ENCODE results near the gene QSOX2.
"Not testable (repeated sequence)": the region's sequence is repeated elsewhere in the genome, so short reads cannot be mapped to it uniquely, and the experiment has no call there.

The QSOX2 gene

DNA sequence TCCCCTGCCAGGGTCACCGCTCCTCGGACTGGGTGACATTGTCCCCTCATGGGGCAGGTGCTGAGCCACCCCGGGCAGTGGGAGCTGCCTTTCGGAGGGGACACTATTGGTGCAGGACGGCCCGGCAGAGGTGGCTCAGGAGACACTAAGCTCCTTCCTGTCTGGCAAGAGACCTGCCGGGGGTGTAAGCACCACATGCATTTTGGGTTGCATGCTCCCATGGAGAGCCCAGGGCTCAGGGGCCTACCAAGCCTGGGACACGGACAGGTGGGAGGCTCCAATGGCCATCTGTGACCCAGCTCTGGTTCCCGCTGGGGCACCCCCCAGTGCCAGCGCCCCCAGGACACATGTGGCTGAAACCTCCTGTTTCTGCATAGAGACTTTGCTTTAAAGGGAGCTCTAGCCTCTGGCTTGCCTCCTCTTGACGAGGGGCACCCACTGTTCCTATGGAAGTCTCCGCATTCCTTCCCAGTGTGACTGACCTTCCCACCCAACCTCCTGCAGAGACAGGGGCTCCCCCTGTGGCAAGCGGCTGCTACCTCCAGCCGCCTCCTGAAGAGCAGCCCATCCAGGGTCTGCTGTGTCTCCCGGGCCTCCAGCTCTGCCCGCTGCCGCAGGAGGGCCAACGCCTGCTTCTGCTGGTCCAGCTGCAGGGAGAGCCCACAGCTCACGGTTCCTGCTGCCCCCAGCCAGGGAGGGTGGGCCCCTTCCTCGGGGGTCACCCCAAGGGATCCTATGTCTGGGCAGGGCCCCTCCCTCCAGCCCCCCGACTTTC lies 30.2 kb upstream of the QSOX2 start:
- DNase-seq: no peak
- H3K4me3 Mint-ChIP-seq: no peak overlapping the region
- peaks cover 4% of the 10 kb centered on the region for H3K27me3 Mint-ChIP-seq

DNA sequence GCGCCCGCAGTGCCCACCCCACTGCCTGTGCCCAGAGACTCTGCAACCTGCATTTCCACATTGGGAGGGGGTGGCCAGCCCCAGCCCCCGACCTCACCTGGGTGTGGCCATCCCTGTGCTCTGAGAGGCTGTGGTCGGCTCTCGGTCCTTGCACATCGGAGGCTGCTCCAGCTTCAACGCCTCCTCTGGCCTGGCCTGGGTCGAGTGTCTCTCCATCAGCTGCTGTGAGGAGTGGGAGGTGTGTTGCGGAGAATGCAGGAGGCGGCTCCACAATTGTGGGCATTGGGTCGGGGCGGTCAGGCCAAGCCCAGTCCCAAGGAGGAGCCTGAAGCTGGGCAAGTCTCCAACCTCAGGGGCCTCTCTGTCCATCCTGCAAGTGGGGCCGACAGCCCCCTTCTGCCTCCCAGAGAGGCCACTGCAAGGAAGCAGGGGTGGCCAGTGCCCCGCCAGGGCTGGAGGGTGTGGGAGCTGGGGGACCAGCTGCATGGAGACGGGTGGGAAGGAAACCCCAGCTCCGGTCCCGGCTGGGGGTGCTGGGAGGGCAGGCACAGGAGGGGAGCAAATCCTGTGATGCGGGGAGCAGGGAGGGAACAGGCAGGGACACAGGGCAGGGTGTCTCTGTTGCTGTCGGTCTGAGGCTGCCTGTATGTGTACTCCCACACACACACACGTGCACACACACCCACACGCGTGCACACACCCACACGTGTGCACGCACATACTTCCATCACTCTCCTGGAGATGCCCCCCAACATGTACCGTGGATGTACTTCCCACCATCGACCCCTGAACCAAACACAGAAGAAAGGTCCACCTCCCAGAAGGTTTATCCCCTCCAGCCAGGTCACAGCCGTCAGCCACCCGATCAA lies 29.4 kb upstream of the QSOX2 start:
- peaks cover 4% of the 10 kb centered on the region for H3K27me3 Mint-ChIP-seq
- no peak overlapping the region for H3K4me3 Mint-ChIP-seq
- H3K36me3 Mint-ChIP-seq (ENCODE audit: low read depth): no peaks in the 10 kb centered on the region
- no peaks in the 10 kb centered on the region for H3K4me1 Mint-ChIP-seq (ENCODE audit: low read depth)
- no peaks in the 10 kb centered on the region for H3K9me3 Mint-ChIP-seq
- no peak overlapping the region for H3K27ac Mint-ChIP-seq
- DNase-seq: no peak

More for the DNA sequence above, 30.2 kb upstream of the QSOX2 start:
- Mint-ChIP-seq H3K36me3 (ENCODE audit: low read depth) (no peaks in the 10 kb centered on the region), H3K27ac (no peak overlapping the region), H3K4me1 (ENCODE audit: low read depth) (no peaks in the 10 kb centered on the region), H3K9me3 (no peaks in the 10 kb centered on the region)

- Mint-ChIP-seq H3K4me3 (no peak overlapping the region), H3K4me1 (ENCODE audit: low read depth) (no peaks in the 10 kb centered on the region), H3K36me3 (ENCODE audit: low read depth) (no peaks in the 10 kb centered on the region), H3K9me3 (no peaks in the 10 kb centered on the region), H3K27ac (no peak overlapping the region), H3K27me3 (peaks cover 4% of the 10 kb centered on the region)
- DNase-seq: no peak
Observed at GRCh38 chr9:136273921-136274785, 28.5 kb upstream of the QSOX2 start.

DNA sequence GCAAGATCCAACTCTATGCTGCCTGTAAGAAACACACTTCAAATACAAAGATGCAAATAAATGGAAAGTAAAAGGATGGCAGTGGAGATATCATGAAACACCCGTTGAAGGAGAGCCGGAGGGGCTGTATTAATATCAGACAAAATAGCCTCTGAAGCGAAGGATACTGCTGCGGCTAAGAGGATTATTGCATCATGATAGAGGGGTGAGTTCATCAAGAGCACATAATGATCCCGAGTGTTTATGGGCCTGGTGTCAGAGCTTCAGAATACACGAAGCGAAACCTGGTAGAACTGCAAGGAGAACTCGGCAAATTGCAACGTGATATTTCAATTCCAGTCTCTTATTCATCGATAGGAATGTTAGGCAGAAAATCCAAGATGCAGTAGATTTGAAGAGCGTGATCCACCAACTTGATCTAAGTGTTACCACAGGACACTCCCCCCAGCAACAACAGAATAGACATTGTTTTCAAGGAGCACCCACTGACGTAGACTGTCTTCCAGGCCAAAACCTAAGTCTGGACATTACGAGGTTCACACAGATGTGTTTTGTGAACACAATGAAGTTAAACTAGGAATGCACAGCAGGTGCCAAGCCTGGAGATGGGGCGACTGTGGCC lies 27.7 kb upstream of the QSOX2 start:
- no peaks in the 10 kb centered on the region for H3K4me1 Mint-ChIP-seq (ENCODE audit: low read depth)
- H3K9me3 Mint-ChIP-seq: no peaks in the 10 kb centered on the region
- H3K27ac Mint-ChIP-seq: no peak overlapping the region
- no peak for DNase-seq
- H3K36me3 Mint-ChIP-seq (ENCODE audit: low read depth): no peaks in the 10 kb centered on the region
- H3K4me3 Mint-ChIP-seq: no peak overlapping the region
- H3K27me3 Mint-ChIP-seq: peaks cover 4% of the 10 kb centered on the region

- Mint-ChIP-seq H3K36me3 (ENCODE audit: low read depth) (no peaks in the 10 kb centered on the region), H3K4me1 (ENCODE audit: low read depth) (peaks cover 12% of the 10 kb centered on the region), H3K4me3 (no peak overlapping the region), H3K9me3 (no peaks in the 10 kb centered on the region), H3K27me3 (peaks cover under 1% of the 10 kb centered on the region), H3K27ac (no peak overlapping the region)
- DNase-seq: no peak
Observed at GRCh38 chr9:136270173-136270705, 24.6 kb upstream of the QSOX2 start.

- Mint-ChIP-seq H3K36me3 (ENCODE audit: low read depth) (no peaks in the 10 kb centered on the region), H3K4me3 (no peak overlapping the region), H3K4me1 (ENCODE audit: low read depth) (peaks cover 12% of the 10 kb centered on the region), H3K9me3 (no peaks in the 10 kb centered on the region), H3K27me3 (no peaks in the 10 kb centered on the region), H3K27ac (no peak overlapping the region)
- no peak for DNase-seq
Observed at GRCh38 chr9:136268735-136269134, 23.1 kb upstream of the QSOX2 start.

- no peak for DNase-seq
- peak overlapping the region; percentile 72 for H3K27ac Mint-ChIP-seq
- H3K4me3 Mint-ChIP-seq: peak overlapping the region; percentile 75
- H3K4me1 Mint-ChIP-seq (ENCODE audit: low read depth): peaks cover 12% of the 10 kb centered on the region
- H3K36me3 Mint-ChIP-seq (ENCODE audit: low read depth): no peaks in the 10 kb centered on the region
- no peaks in the 10 kb centered on the region for H3K27me3 Mint-ChIP-seq
- no peaks in the 10 kb centered on the region for H3K9me3 Mint-ChIP-seq
Observed at GRCh38 chr9:136268318-136268717, 22.7 kb upstream of the QSOX2 start.

DNA sequence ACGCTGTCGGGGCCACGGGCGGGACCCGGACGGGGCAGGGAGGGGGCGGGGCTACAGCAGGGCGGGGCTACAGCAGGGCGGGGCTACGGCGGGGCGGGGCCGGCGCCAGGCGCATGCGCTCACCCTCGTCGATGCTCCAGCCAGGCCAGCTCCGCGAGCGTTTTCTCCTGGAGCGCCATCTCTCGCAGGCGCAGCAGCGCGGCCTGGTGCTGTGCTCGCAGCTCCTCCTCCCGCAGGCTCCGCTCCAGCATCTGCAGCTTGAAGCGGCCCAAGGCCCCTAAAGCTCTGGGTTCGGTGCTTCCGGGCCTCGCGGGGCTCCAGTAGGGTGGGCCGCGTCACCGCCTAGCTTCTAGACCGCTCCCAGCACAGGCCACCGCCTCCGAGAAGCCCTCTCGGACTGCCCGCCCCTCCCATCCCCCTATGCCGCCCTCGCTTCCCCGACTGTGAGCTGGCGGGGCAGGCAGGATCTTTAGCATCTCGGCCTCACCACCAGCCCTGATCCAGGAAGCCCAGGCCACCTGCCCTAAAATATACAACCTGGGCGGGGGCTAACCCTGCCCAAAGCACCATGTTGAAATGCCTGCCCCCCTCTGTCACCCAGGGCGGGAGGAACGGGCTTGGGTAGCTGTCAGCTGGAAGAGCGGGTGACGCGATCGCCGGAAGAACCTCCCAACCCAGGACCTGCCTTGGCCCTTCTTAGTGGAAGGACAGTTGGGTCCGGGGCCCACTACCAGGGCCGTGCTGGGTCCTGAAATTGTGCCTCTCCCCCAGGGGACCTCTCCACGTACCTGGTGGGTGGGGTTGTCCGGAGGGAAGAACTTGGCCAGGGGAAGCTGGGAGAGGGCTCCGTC lies 21.9 kb upstream of the QSOX2 start:
- Mint-ChIP-seq H3K9me3 (no peaks in the 10 kb centered on the region), H3K27me3 (no peaks in the 10 kb centered on the region), H3K36me3 (ENCODE audit: low read depth) (no peaks in the 10 kb centered on the region), H3K4me3 (peak overlapping the region; percentile 75), H3K4me1 (ENCODE audit: low read depth) (peaks cover 12% of the 10 kb centered on the region), H3K27ac (peak overlapping the region; percentile 82)
- peak; percentile 95 for DNase-seq

DNA sequence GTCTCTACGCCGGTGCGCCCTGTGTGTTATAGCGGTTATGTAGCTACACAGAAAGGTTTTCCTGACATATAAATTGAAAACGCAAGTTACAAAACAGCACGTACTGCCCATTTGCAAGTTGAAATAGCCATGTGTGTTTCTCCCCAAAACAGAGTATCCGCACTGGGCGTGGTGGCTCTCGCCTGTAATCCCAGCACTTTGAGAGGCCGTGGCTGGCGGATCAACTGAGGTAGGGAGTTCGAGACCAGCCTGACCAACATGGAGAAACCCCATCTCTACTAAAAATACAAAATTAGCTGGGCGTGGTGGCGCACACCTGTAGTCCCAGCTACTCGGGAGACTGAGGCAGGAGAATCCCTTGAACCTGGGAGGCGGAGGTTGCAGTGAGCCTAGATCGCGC lies 21.0 kb upstream of the QSOX2 start:
- not testable (repeated sequence) for H3K27me3 Mint-ChIP-seq; H3K36me3 Mint-ChIP-seq (ENCODE audit: low read depth); DNase-seq; H3K9me3 Mint-ChIP-seq
- peak overlapping the region; percentile 82 for H3K27ac Mint-ChIP-seq
- H3K4me3 Mint-ChIP-seq: peak overlapping the region; percentile 75
- peaks cover 12% of the 10 kb centered on the region for H3K4me1 Mint-ChIP-seq (ENCODE audit: low read depth)

DNA sequence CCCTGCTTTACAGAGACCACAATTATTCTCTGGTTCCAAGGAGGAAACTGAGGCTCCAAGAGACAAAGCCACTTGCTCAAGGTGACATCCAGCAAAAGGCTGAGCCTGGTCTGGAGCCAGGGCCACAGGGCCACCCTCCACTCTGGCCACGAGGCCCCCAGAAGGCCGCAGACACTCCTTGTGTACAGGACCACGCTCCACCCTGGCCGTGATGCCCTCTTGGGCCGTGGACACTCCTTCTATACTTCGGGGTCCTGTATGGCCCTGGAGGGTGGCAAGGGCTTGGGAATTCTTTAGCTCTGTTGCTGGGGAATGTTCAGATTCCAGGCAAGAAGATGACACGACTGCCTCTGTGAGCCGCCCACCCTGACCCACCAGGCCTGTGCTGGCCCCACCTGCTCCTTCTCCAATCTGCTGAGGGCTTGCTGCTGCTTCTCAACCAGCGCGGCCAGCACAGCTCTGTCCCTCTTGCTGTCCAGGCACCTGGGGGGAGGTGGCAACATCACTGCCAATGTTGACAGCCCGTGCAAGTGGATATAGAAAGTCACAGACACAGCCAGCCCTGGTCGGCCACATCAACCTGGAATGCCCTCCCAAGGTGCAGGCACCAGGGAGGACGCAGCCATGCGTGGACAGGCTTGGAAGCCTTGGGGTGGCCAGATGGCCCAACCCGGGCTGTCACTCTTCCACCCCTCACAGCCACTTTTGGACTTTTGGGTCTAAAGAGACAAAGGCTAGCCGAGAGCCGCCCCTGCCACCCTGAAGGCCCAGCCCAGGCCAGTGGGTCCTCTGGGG lies 20.1 kb upstream of the QSOX2 start:
- H3K4me1 Mint-ChIP-seq (ENCODE audit: low read depth): peaks cover 12% of the 10 kb centered on the region
- DNase-seq: no peak
- no peak overlapping the region for H3K4me3 Mint-ChIP-seq
- H3K27me3 Mint-ChIP-seq: no peaks in the 10 kb centered on the region
- no peaks in the 10 kb centered on the region for H3K9me3 Mint-ChIP-seq
- H3K27ac Mint-ChIP-seq: no peak overlapping the region
- no peaks in the 10 kb centered on the region for H3K36me3 Mint-ChIP-seq (ENCODE audit: low read depth)

DNA sequence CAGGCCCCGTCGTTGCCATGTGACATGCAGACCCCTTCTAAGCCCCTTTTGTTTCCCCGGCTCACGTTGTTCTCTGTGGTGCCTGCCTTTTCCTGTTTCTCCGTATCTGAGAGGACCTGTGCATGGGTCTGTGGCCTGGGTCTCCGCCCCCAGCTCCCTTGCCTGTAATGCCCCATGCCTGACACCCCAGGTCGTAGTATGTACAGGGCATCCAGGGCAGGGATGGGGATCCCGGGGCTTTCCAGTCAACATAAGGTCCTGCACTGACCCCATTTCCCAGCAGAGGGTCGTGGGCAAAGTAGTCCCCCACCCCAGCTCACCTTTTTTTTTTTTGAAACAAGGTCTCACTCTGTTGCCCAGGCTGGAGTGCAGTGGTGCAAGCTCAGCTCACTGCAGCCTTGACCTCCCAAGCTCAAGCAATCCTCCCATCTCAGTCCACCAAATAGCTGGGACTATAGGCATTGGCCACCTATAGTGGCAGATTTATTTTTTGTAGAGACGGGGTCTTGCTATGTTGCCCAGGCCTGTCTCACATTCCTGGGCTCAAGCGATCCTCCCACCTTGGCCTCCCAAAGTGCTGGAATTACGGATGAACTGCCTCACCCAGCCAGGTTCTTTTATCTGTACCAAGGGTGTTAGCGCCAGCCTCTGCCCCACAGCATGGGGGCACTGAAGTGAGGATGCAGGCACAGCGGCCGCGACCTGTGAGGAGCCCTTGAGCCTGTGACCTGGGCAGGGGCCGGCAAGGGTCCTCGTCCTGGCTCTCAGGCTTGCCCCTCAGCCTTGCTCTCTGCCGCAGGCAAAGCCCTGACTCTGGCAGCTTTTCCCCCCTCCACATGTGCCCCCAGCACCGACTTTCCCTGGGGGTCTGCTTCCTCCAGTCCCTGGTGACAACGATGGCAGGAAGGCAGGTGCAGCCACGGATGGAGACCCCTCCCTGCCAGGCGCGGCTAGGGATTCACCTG lies 19.1 kb upstream of the QSOX2 start:
- H3K27ac Mint-ChIP-seq: no peak overlapping the region
- no peaks in the 10 kb centered on the region for H3K36me3 Mint-ChIP-seq (ENCODE audit: low read depth)
- no peak for DNase-seq
- no peaks in the 10 kb centered on the region for H3K27me3 Mint-ChIP-seq
- H3K4me1 Mint-ChIP-seq (ENCODE audit: low read depth): peaks cover 12% of the 10 kb centered on the region
- no peak overlapping the region for H3K4me3 Mint-ChIP-seq
- no peaks in the 10 kb centered on the region for H3K9me3 Mint-ChIP-seq

DNA sequence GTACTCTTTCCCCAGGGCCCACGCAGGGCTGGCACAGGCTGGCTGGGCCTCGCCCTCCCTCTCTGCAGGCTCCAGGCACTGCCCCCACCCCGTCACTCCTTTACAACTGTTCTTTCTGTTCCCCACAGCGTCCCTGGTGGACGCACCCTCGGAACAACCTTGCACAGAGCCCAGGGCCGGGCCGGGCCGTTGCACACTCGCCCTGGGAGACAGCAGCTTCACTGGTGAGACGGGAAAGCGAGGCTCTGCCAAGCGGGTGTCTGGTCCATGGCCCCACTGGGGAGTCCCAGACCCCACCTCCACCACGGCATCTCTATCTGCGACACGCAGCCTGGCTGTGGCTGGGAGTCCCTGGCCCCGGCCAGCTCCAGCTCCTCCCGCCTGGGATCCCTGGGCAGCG lies 18.4 kb upstream of the QSOX2 start:
- H3K27me3 Mint-ChIP-seq: no peaks in the 10 kb centered on the region
- H3K27ac Mint-ChIP-seq: no peak overlapping the region
- H3K36me3 Mint-ChIP-seq (ENCODE audit: low read depth): no peaks in the 10 kb centered on the region
- no peak overlapping the region for H3K4me3 Mint-ChIP-seq
- no peaks in the 10 kb centered on the region for H3K9me3 Mint-ChIP-seq
- no peak for DNase-seq
- peaks cover 12% of the 10 kb centered on the region for H3K4me1 Mint-ChIP-seq (ENCODE audit: low read depth)
